CD4-positive, alpha-beta T cell treated with Interleukin-17A for 1 hour (primary cell): Measurements from ENCODE around the gene RASL11A.
"Not testable (repeated sequence)": the region's sequence is repeated elsewhere in the genome, so short reads cannot be mapped to it uniquely, and the experiment has no call there.

Experiments used
- DNase-seq: peaks from one replicate; pipeline ENCODE4 v3.0.0-alpha.2; 2020

Gene RASL11A, protein sequence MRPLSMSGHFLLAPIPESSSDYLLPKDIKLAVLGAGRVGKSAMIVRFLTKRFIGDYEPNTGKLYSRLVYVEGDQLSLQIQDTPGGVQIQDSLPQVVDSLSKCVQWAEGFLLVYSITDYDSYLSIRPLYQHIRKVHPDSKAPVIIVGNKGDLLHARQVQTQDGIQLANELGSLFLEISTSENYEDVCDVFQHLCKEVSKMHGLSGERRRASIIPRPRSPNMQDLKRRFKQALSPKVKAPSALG

DNA sequence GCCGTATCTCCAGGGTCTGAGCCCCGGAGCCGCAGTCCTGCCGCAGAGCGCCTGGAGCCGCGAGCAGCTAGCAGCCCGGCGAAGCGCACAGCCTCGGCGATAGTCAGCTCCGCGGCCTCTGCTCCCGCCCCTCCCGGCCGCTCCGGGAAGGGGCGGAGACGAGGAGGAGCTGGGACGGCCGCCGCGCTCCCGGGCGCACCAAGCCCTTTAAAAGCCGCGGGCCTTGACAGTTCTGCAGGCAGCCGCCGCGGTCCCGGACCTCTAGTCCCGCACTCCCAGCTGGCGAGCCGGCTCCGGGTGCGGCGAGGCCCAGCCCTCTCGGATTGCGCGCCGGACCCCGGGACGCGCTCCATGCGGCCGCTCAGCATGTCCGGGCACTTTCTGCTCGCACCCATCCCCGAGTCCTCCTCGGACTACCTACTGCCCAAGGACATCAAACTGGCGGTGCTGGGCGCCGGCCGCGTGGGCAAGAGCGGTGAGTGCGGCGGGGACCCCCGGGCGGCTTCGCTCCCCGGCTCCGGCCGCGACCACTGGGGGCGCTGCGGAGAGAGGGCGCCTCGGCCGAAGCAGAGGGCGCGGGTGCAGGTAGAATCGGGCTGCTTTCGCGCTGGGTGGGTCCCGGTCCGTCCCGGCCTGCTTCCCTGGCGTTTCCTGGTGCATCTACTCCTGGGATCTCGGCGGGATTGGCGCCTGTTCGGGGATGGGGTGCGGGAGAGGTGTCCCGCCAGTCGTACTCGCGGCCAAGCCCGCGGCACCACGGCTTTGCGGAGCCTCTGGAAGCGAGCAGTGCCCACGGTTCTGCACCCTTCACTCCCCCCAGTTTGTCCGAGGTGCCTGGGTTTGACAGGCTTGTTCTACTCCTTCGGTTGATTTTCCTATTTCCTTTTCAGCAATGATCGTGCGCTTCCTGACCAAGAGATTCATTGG is at the start of gene RASL11A:
Gene RASL11A (plus strand): TSS at position 237 of the 927 bp plus-strand sequence. CDS start 115 bp downstream, at position 352.
- peak; percentile 70 for DNase-seq

DNA sequence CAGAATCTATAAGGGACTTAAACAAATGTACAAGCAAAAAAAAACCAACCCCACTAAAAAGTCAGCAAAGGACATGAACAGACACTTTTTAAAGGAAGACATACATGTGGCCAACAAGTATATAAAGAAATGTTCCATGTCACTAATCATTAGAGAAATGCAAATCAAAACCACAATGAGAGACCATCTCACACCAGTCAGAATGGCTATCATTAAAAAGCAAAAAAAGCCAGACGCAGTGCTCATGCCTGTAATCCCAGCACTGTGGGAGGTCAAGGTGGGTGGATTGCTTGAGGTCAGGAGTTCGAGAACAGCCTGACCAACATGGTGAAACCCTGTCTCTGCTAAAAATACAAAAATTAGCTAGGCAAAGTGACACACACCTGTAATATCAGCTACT is 48.5 kb upstream of the RASL11A start:
- DNase-seq: not testable (repeated sequence)

DNA sequence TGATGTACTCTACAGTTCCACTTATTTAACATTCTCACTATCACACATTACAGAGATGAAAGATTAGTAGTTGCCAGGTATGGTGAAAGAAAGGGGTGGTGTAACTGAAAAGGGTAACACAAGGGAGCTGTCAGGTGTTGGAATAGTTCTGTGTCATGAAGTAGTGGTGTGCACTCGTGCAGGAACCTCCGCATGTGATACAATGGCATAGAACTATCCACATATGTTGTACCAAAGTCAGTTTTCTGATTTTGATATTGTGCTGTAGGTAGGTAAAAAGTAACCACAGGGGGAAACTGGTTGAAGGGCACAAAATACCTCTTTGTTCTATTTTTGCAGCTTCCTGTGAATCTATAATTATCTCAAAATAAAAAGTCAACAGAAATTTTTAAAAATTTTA is 43.6 kb upstream of the RASL11A start:
- no peak for DNase-seq

DNA sequence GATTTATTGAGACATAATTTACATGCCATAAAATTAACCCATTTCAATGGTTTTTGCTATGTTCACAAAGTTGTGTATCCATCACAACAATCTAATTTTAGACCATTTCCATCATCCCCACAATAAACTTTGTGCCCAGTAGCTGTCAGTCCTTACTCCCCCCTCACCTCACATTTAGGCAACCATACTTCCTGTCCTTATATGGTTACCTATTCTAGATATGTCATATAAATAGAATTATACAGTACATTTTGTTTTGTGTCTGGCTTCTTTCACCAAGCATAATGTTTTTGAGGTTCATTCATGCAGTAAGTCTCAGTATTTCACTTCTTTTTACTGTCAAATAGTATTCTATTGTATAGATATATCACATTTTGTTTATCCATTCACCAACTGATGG is 42.5 kb upstream of the RASL11A start:
- no peak for DNase-seq

DNA sequence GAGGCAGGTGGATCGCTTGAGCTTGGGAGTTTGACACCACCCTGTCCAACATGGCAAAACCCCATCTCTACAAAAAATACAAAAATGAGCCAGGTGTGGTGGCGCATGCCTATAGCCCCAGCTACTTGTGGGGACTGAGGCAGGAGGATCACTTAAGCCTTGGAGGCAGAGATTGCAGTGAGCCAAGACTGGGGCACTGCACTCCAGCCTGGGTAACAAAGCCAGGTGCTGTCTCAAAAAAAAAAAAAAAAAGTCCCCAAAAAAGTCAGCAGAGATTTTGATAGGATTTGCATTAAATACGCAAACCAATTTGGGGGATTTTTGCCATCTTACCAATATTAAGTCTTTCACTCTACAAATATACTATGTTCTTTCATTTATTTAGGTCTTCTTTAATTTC is 41.0 kb upstream of the RASL11A start:
- DNase-seq: no peak

DNA sequence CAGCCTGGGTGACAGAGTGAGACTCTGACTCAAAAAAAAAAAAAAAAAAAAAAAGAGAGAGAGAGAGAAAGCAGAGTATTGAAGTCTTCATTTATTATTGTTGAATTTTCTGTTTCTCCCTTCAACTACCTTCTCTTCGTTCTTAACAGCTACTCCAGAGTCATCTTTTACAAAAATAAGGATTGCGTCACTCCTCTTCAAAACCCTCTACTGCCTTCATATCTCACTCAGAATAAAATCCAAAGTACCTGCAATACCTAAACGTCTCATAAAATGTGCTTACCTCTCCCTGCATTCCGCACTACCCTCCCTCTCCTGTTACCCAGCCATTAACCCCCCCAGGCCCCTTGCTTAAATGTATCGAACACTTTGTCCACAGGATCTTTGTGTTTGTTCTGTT is 36.7 kb upstream of the RASL11A start:
- DNase-seq: no peak

DNA sequence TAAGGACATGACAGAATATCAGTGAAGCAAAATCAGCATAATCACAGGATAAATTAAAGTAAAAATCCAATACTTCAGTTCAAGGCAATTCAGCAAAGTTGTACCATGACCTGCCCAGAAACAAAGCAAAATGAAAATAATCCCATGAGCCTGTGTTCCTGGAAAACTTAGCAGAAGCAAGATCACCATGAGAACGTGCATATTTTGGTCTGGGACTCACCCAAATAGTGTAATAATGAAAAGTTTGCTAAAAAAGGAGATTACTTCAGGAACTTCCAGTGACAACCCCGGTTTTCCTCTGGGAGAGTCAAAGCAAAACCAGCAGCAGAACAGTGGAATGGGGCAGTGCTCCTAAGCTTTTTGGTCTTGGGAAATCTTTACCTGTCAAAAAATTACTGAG is 34.2 kb upstream of the RASL11A start:
- no peak for DNase-seq

DNA sequence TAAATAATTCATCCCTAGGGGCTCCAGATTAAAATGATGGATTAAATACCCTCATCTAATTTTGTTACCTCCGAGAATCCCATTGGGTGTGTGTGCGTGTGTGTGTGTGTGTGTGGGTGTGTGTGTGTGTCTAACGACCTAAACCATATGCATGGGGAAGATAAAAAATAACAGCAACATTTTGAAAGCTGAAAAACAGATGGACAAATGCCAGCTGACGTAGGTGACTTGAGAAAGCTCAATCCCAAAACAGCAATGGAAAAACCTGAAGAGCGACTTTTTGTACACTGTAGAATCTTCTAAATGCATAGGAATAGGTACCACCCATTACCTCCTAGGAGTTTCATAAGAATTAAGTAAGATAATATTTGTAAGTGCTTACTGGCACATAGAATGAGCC is 27.9 kb upstream of the RASL11A start:
- no peak for DNase-seq

DNA sequence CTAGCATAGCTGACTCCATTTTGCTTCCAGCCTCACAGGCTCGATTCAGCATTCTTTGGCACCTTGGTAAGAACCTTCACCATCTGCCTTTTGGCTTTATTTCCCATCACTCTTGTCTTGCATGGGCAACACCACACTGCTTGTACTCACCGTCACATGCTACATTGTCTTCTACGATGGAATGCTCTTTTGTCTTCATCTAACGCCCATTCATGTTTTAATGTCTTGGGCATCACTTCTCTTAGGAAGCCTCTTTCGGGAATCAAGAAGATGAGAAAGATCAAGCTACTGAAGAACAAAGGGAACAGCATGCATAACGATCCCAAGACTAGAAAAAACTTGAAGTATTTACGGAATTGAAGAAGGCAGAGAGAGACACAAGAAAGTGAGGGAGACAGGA is 25.0 kb upstream of the RASL11A start:
- DNase-seq: no peak

DNA sequence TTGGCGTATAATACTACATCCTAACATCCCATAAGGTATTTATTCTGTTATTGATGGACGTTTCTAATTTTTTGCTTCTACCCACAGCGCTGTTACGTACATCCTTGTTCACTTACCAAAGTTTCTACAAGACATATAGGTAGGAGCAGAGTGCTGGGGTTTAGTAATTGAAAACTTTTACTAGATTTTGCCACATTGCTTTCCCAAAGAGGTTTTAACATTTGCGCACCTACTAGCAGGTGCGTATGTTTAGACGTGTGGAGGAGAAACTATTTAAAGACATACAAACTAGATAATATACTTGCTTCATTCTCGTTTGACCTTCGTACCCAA is 19.8 kb upstream of the RASL11A start:
- DNase-seq: no peak

DNA sequence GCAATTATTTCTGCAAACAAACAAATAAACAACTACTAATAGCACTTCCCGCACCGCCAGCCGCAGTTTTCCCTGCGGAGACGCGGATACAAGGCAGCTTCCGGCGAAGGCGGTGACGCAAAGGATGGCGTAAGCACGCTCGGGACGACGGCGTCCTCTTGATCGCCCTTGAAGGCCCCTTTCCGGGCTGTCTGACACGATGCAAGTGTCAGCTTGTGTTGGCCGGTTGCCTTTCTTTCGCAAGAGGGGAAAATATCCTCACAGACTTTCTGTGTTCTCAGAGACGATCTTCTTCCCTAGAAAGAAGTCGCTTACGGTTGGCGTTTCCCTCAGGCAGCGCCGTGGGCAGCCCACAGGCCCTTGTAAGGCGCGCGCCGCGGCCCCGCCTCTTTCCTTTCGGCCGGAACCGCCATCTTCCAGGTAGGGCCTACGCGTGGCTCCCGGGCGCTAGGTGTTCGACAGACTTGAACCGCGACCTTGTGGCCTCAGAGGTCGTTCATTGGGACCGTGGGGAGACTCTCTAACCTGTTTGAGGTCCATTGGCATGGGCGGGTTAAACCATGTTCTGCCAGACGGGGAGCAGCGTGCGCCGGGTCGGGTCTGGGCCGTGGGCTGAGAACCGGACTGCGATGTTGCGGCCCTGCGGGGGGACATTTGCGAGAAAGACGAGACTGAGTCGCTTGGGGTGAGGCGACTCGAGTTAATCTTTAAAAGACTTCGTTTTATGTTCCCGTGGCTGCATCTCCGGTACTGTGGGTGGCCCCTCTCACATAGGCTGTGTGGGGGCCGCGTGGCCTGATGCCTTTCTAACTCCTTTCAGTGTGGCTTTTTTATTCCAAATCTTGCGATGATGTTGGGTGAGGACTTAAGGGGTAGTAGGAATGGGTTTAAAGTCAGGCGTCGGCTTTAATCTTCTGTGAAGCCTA is 19.2 kb upstream of the RASL11A start, which contains the start of gene RPL21:
Gene RPL21 (plus strand): TSS at position 393 of the 926 bp plus-strand sequence. CDS start 2,219 bp downstream, outside the sequence.
- peak; percentile 93 for DNase-seq

DNA sequence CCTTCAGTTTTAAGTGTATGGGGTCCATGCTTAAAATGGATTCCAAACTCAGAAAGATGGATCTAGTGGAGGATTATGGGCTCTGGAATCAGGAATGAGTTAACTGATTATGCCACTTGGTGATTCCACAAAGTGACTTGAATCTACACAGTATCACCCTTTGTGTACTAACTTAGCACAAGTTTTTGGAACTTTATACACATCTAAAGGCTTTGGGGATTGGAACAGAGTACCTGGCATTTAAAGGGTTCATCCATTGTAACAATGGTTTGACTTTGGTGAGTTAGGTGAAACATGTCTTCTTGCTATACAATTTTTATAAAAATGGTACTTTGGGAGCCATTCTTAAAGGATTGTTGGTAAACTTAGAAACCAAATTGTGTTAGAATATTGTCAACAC is 18.2 kb upstream of the RASL11A start:
- no peak for DNase-seq

DNA sequence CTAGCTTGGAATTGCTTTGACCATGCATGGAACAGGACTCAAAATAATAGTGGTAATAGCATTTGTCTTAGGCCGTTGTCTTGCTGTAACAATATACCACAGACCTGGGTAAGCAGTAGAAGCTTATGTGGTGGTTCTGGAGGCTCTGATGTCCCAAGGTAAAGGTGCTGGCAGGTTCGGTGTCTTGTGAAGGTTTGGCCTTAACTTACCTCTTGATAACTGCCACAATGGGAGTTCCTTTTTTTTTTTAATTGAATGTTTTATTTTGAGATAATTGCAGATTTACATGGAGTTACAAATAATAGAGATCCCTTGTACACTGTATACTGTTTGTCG is 13.4 kb upstream of the RASL11A start:
- no peak for DNase-seq

DNA sequence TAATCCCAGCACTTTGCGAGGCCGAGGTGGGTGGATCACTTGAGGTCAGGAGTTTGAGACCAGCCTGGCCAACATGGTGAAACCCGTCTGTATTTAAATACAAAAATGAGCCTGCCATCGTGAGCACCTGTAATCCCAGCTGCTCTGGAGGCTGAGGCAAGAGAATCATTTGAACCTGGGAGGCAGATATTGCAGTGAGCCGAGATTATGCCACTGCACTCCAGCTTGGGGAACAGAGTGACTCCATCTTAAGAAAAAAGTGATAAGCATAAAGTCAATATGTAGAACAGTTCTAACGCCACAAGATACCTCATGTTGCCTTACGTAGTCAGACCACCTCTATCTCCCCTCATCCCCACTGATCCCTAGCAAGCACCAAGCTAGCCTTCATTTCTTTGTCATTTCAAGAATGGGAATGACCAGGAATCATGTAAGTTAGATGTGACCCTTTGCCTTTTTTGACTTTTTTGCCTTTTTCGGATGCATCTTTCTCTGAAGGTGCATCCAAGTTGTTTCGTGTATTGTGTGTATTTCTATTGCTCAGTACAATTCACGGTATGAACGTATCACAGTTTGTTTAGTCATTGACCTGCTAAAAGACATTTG is 12.9 kb upstream of the RASL11A start:
- DNase-seq: no peak

DNA sequence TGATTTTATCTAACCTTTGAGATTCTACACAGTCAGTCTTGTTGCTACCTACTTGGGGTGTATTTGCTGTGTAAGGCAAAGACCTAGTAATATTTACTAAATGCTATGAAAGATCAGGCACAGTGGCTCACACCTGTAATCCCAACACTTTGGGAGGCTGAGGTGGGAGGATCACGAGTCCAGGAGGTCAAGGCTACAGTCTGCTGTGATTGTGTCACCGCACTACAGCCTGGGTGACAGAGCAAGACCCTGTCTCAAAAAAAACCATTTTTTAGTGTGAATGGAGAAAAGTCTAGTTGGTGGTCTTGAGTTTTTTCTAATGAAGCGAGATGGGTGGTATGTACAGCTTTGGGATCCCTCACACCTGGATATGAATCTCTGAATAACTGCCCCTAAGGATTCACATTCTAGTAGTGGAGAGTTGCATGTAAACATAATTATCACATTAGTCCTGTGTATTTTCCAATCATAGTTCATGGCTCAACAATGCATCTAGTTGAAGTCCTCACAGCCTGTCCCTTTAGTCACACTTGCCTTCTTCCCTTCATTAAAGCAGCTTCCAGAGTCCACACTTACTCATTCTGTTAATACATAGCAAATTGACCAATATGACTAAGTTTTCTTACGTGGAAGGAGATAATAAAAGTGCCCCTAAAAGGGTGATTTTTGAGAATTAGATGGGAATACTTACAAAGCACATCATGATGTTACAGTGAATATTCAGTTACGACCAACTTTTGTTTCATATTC is 11.8 kb upstream of the RASL11A start:
- no peak for DNase-seq

DNA sequence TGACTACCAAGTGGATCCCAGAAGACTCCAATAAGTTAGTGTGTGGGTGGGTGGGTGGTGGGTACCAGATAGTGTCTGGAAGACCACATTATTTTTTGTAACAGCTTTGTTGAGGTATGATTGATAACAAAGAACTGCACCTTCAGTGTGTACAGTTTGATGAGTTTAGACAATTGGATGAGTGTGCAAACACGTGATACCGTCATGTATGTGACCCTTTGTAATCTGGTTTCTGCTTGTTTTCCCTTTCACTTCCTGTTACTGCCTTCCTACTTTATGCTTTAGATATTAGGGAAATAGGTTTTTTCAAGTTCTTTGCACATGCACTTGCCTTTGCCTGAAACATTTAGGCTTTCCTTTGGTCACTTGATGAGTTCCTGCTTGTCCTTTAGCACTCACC is 10.8 kb upstream of the RASL11A start:
- DNase-seq: no peak

DNA sequence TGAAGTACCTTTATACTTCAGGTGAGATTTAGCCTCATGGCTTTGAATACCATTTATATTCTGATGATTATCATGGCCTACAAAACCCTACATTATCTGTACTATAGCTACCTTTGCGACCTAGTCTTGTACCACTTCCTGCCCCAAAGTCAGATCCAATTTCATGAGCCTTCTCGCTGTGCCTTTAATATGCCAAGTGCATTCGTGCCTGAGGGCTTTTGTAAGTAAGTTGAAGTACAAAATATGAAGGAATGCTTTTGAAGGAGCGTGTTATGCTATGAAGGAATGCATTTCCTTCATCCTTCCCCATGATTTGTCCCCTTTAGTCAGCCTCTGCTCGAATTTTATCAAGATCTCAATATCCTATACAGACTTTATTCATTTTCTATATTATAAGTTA is 9.2 kb upstream of the RASL11A start:
- DNase-seq: no peak

DNA sequence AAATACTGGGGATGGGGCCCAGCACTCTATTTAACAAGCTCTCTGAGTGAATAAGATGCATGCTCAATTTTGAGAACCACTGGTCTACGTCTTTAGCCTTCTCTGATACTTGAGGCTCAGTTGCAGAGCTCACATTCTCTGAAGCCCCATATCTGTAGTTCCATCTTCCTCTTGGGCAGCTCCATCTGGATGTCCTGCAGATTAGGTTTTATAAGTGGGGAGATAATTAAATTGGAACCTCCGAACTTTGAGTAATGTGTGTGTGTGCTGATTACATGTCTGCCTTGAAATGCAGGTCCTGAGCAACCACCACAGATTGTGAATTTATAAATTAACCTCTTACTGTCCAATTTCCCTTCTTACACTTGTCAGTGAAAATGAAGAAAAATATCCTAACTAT is 7.2 kb upstream of the RASL11A start:
- DNase-seq: no peak

DNA sequence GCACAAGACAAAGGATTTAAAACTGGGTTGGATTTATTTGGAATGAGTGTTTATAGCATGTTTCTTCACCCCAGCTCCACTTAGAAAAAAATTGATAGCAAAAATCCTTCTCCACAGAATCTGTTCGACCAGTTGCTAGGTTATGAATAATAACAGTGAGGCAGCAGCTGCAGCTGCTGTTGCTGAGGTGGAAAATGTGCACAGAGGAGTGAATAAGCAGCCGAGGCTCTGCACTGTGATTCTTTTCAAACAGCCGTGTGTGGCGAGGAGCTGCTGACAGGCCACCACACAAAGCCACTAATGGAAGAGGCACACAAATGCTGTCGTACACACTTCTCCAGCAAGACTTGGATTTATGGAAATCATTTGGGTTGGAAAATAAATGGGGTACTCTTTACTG is 6.4 kb upstream of the RASL11A start:
- no peak for DNase-seq

DNA sequence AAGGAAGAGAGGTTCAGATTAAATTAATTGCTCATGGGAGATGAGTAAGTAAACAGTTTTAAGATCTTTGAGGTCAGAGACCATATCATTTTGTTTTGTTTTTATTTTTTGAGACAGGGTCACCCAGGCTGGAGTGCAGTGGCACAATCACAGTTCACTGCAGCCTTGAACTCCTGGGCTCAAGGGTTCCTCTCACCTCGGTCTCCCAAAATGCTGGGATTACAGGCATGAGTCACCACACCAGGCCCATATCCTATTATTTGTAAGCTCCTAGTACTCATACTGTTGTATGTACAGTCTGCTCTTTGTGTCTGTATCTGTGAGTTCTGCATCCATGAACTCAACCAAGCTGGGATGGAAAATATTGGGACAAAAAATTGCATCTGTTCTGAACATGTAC is 6.0 kb upstream of the RASL11A start:
- DNase-seq: no peak

DNA sequence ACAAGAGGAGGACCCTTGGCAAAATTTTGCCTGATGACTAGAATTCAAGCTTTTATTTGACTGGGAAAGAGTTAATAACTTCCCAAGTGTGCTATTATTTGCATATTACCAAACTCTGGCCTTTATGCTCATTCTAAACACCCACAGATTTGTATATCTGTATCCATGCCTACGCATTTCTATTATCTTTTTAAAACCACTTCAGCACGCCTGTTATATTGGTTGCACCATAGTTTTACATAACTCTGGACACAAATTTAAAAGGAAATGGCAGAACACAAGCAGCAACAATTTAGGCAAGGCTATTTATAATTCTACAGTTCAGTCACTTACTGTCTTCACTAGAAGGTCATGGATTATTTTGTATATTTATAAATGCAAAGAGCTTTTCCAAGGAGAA is 3.7 kb upstream of the RASL11A start:
- no peak for DNase-seq

DNA sequence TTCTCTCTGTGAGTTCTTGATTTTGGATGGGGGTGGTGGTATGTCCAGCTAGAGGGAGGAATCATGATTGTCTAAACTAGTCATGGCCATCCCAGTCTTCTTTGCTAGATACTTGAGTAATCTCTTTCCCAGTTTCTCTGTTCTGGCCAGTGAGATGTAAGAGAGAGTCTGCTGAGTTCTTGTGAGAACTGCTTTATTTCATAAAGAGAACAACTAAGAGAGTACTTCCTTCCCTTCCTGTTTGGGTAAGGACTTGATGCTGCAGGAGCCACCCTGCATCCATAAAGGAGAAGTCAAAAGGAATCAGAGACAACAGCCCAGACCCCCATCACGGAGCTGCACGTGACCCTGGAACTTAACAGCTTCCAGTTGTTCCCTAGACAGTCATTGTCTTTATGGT is 3.0 kb upstream of the RASL11A start:
- no peak for DNase-seq
